ENCODE results near the gene P2RY2.

GRCh38 chr11:73175551-73176144, 42.4 kb upstream of the P2RY2 start:
- TF ChIP-seq CTCF (IDR thresholded peaks at IDR 0.05; ENCODE audit: insufficient read depth, low read length, poor library complexity, severe bottlenecking) (no peak), EZH2phosphoT487 (conservative IDR thresholded peaks at IDR 0.05; ENCODE audit: low read length) (no peak)

Measured in SU-DHL-6 (cell line).